ENCODE results near the gene CDH8.

- TF ChIP-seq CTCF (IDR thresholded peaks at IDR 0.05; ENCODE audit: insufficient read depth, low read length) (no peak), POLR2AphosphoS5 (IDR thresholded peaks at IDR 0.05; ENCODE audit: low read depth) (no peak), REST (IDR thresholded peaks at IDR 0.05; ENCODE audit: insufficient replicate concordance, low read depth) (no peak), GABPA (IDR thresholded peaks at IDR 0.05; ENCODE audit: low read depth) (no peak)
Observed at GRCh38 chr16:61926766-61927165, 109.5 kb downstream of the CDH8 start.

Data from HL-60 (cell line).